C4-2B (cell line): ENCODE data around the gene RPL10.

ENCODE experiments used
- CTCF ChIP-seq: fragments of 450-650 bp; conservative IDR thresholded peaks from 2 replicates; pipeline ENCODE4 v1.5.1; 2017; ENCODE audit warnings: mild to moderate bottlenecking
- ZFX ChIP-seq: fragments of 450-650 bp; IDR thresholded peaks from 2 replicates; pipeline ENCODE4 v1.6.1; 2017

GRCh38 chrX:154353172-154353843 is 44.9 kb upstream of the RPL10 start:
- TF ChIP-seq CTCF = no peak
- no peak for TF ChIP-seq ZFX
